Measurements from ENCODE around the gene SLC25A46.
"Not testable (repeated sequence)": the region's sequence is repeated elsewhere in the genome, so short reads cannot be mapped to it uniquely, and the experiment has no call there.

SLC25A46 gene

GRCh38 chr5:110753600-110753999, 14.8 kb downstream of the SLC25A46 start:
- H3K36me3 ChIP-seq (ENCODE audit: control insufficient read depth, insufficient read depth, low read length), result peaks cover 22% of the 10 kb centered on the region
- H3K4me1 ChIP-seq (ENCODE audit: control insufficient read depth, insufficient read depth, low read length, poor library complexity, severe bottlenecking), result peaks cover 10% of the 10 kb centered on the region
- no peaks in the 10 kb centered on the region for H3K9me3 ChIP-seq (ENCODE audit: control insufficient read depth, low read length)
- DNase-seq, result no peak
- no peaks in the 10 kb centered on the region for H3K27me3 ChIP-seq (replicated peaks; ENCODE audit: control insufficient read depth, insufficient read depth, low read length, poor library complexity, severe bottlenecking)
- no peak overlapping the region for H3K4me3 ChIP-seq (ENCODE audit: insufficient read depth, low read depth, low read length, poor library complexity, severe bottlenecking)
- no peak overlapping the region for H3K27ac ChIP-seq (ENCODE audit: insufficient read depth, low read length, poor library complexity, severe bottlenecking)

DNA sequence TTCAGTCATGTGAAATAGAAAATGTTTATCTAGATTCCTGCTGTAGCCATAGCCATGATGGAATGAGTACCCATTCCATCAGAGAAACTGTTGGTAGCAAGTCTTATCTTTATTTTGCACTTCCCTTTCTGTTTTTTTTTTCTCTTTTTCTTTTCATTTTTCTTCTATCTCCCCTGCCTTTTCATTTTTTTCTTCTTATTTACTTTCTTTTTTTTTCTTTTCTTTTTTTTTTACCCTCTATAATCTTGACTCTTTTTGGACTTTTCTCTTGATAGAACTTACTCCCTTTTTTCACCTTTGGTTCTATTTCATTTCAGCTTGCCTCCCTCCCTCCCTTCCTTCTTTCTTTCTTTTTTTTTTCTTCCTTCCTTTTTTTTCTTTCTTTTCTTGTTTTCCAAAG, 15.4 kb downstream of the SLC25A46 start:
- H3K9me3 ChIP-seq (ENCODE audit: control insufficient read depth, low read length), result no peaks in the 10 kb centered on the region
- no peak overlapping the region for H3K4me3 ChIP-seq (ENCODE audit: insufficient read depth, low read depth, low read length, poor library complexity, severe bottlenecking)
- H3K27ac ChIP-seq (ENCODE audit: insufficient read depth, low read length, poor library complexity, severe bottlenecking), result no peak overlapping the region
- peaks cover 10% of the 10 kb centered on the region for H3K4me1 ChIP-seq (ENCODE audit: control insufficient read depth, insufficient read depth, low read length, poor library complexity, severe bottlenecking)
- no peaks in the 10 kb centered on the region for H3K27me3 ChIP-seq (replicated peaks; ENCODE audit: control insufficient read depth, insufficient read depth, low read length, poor library complexity, severe bottlenecking)
- DNase-seq, result no peak
- peaks cover 21% of the 10 kb centered on the region for H3K36me3 ChIP-seq (ENCODE audit: control insufficient read depth, insufficient read depth, low read length)

DNA sequence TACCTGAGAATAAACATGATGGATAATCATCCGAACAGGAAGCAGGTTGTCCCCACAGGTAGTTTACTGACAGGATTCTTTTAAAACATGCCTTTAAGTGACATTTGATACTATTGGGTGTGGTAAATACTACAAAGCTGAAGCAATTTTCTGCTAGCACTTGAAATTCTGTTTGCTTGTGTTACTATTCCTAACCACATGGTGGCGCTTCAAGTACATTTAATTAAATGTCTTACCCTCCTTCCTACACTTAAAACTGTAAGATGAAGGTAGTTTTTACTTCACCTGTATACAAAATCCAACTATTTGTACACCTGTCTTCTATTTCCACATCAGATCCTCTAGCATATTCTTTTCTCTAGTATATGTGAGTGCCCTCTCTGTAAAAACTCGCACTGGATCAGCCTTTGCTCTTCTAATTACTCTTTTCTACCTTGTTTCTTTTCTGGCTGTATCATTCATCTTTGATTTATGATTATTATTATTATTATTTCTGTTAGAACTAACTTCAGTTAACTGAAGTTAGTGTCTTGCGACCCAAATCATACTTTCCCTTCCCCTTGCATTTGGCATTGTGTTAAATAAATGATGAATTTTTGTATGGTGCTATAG, 18.4 kb downstream of the SLC25A46 start:
- Histone ChIP-seq H3K4me3 (ENCODE audit: insufficient read depth, low read depth, low read length, poor library complexity, severe bottlenecking) (no peak overlapping the region), H3K36me3 (ENCODE audit: control insufficient read depth, insufficient read depth, low read length) (peaks cover 40% of the 10 kb centered on the region), H3K27ac (ENCODE audit: insufficient read depth, low read length, poor library complexity, severe bottlenecking) (no peak overlapping the region), H3K4me1 (ENCODE audit: control insufficient read depth, insufficient read depth, low read length, poor library complexity, severe bottlenecking) (peaks cover 7% of the 10 kb centered on the region), H3K9me3 (ENCODE audit: control insufficient read depth, low read length) (no peaks in the 10 kb centered on the region), H3K27me3 (replicated peaks; ENCODE audit: control insufficient read depth, insufficient read depth, low read length, poor library complexity, severe bottlenecking) (no peaks in the 10 kb centered on the region)
- DNase-seq, result no peak

GRCh38 chr5:110760158-110760557, 21.4 kb downstream of the SLC25A46 start:
- H3K27me3 ChIP-seq (replicated peaks; ENCODE audit: control insufficient read depth, insufficient read depth, low read length, poor library complexity, severe bottlenecking), result no peaks in the 10 kb centered on the region
- peaks cover 40% of the 10 kb centered on the region for H3K36me3 ChIP-seq (ENCODE audit: control insufficient read depth, insufficient read depth, low read length)
- no peaks in the 10 kb centered on the region for H3K9me3 ChIP-seq (ENCODE audit: control insufficient read depth, low read length)
- no peaks in the 10 kb centered on the region for H3K4me1 ChIP-seq (ENCODE audit: control insufficient read depth, insufficient read depth, low read length, poor library complexity, severe bottlenecking)
- H3K27ac ChIP-seq (ENCODE audit: insufficient read depth, low read length, poor library complexity, severe bottlenecking), result no peak overlapping the region
- H3K4me3 ChIP-seq (ENCODE audit: insufficient read depth, low read depth, low read length, poor library complexity, severe bottlenecking), result no peak overlapping the region
- DNase-seq, result no peak

DNA sequence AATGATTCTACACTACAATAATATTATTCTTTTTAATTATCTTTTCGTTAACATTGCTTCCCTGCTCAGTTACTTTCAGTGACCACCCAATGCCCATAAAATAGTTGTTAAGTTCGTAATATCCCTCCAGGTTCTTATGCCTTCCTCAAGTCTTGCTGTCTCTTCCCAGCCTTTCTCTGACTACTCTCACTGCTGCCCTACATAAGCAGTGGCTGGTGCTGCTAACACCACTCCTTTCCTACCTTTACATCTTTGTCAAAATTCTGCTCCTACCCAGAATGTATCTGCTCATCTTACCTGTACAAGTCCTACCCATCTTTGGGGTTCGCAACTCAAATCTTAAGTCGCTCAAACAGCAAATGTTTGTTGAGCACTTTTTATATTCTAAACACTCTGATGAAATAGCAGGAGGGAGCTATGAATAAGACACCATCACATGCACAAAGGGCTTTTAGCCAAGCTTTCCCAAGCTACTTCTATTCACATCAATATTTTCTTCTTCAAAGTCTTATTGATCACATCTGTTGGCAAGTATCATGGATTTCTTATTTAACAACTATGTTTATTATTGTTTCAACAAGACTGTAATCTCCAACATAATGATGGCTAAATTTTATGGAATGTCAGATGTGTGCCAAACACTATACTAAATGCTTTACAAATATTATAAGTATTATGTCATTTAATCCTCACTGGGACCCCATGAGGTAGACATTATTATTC, 29.5 kb downstream of the SLC25A46 start:
- Histone ChIP-seq H3K27me3 (replicated peaks; ENCODE audit: control insufficient read depth, insufficient read depth, low read length, poor library complexity, severe bottlenecking) (no peaks in the 10 kb centered on the region), H3K36me3 (ENCODE audit: control insufficient read depth, insufficient read depth, low read length) (no peaks in the 10 kb centered on the region), H3K4me1 (ENCODE audit: control insufficient read depth, insufficient read depth, low read length, poor library complexity, severe bottlenecking) (no peaks in the 10 kb centered on the region), H3K27ac (ENCODE audit: insufficient read depth, low read length, poor library complexity, severe bottlenecking) (no peak overlapping the region), H3K9me3 (ENCODE audit: control insufficient read depth, low read length) (no peaks in the 10 kb centered on the region), H3K4me3 (ENCODE audit: insufficient read depth, low read depth, low read length, poor library complexity, severe bottlenecking) (no peak overlapping the region)
- no peak for DNase-seq

DNA sequence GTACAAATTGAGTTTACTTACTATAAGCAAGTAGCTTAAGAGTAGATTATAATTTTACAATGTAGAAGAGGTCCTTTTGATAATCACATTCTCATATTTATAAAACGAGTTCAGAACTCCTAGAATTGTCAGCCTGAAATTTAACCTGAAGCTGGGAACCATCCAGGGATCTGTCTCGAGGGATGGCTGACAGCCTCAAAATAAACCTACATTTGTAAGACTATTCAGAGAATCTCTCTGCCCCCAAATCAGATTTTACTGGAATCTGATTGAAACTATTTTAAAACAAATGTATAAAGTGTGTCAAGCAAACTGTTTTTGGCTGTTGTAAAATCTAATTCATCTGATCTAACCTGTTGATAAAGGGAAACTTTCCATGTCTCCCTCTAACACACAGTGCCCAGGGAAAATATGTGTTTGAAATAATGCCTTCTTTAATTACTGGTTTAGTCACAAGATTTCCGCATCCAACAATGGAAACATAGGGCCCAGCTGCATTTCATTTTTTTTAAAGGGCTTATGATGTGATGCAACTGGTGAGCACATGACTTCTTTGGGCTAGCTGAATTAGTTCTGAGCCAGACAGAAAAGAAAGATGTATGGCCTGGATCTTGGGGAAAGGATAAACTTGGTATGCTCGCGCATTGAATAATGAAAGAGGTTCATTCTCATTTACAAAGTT, 30.3 kb downstream of the SLC25A46 start:
- Histone ChIP-seq H3K4me1 (ENCODE audit: control insufficient read depth, insufficient read depth, low read length, poor library complexity, severe bottlenecking) (no peaks in the 10 kb centered on the region), H3K4me3 (ENCODE audit: insufficient read depth, low read depth, low read length, poor library complexity, severe bottlenecking) (no peak overlapping the region), H3K27ac (ENCODE audit: insufficient read depth, low read length, poor library complexity, severe bottlenecking) (no peak overlapping the region), H3K9me3 (ENCODE audit: control insufficient read depth, low read length) (no peaks in the 10 kb centered on the region), H3K36me3 (ENCODE audit: control insufficient read depth, insufficient read depth, low read length) (no peaks in the 10 kb centered on the region), H3K27me3 (replicated peaks; ENCODE audit: control insufficient read depth, insufficient read depth, low read length, poor library complexity, severe bottlenecking) (no peaks in the 10 kb centered on the region)
- no peak for DNase-seq

DNA sequence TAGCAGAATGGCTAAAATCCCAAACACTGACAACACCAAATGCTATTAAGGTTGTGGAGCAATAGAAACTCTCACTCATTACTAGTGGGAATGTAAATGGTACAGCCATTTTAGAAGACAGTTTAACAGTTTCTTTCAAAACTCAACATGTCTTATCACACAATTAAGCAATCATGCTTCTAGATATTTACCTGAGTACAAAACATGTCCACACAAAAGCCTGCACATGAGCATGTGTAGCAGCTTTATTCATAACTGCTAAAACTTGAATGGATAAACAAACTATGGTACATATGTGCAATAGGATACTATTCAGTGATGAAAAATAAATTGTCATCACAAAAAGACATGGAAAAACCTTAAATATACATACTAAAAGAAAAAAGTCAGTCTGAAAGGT, 31.5 kb downstream of the SLC25A46 start:
- Histone ChIP-seq H3K9me3 (ENCODE audit: control insufficient read depth, low read length) (no peaks in the 10 kb centered on the region), H3K4me3 (ENCODE audit: insufficient read depth, low read depth, low read length, poor library complexity, severe bottlenecking) (no peak overlapping the region)

GRCh38 chr5:110784901-110785300, 46.1 kb downstream of the SLC25A46 start:
- no peak for DNase-seq
- no peaks in the 10 kb centered on the region for H3K9me3 ChIP-seq (ENCODE audit: control insufficient read depth, low read length)
- no peak overlapping the region for H3K4me3 ChIP-seq (ENCODE audit: insufficient read depth, low read depth, low read length, poor library complexity, severe bottlenecking)
- H3K4me1 ChIP-seq (ENCODE audit: control insufficient read depth, insufficient read depth, low read length, poor library complexity, severe bottlenecking), result no peaks in the 10 kb centered on the region
- H3K36me3 ChIP-seq (ENCODE audit: control insufficient read depth, insufficient read depth, low read length), result no peaks in the 10 kb centered on the region
- no peak overlapping the region for H3K27ac ChIP-seq (ENCODE audit: insufficient read depth, low read length, poor library complexity, severe bottlenecking)
- no peaks in the 10 kb centered on the region for H3K27me3 ChIP-seq (replicated peaks; ENCODE audit: control insufficient read depth, insufficient read depth, low read length, poor library complexity, severe bottlenecking)

More for the DNA sequence above, 31.5 kb downstream of the SLC25A46 start:
- Histone ChIP-seq H3K27ac (ENCODE audit: insufficient read depth, low read length, poor library complexity, severe bottlenecking) (no peak overlapping the region), H3K36me3 (ENCODE audit: control insufficient read depth, insufficient read depth, low read length) (no peaks in the 10 kb centered on the region), H3K4me1 (ENCODE audit: control insufficient read depth, insufficient read depth, low read length, poor library complexity, severe bottlenecking) (no peaks in the 10 kb centered on the region), H3K27me3 (replicated peaks; ENCODE audit: control insufficient read depth, insufficient read depth, low read length, poor library complexity, severe bottlenecking) (no peaks in the 10 kb centered on the region)
- DNase-seq, result no peak

DNA sequence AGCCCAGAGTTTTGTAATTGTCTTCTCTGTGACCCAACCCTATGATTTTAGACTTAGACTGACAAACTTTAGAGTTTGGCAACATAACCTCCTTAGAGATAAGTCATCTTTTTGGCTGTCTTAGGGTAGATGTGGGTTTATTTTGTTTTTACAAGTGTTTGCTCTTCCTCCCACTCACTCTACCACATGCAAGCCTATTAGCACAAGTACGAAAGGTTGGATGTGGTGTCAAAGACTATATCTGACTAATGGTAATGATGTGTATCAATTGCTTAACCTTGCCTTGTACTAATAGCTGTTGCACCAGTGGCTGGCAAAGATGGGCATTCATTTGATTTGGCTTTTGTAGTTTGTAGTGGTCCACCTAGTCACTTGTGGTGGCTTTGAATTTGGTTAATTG, 46.5 kb downstream of the SLC25A46 start:
- Histone ChIP-seq H3K9me3 (ENCODE audit: control insufficient read depth, low read length) (no peaks in the 10 kb centered on the region), H3K4me1 (ENCODE audit: control insufficient read depth, insufficient read depth, low read length, poor library complexity, severe bottlenecking) (no peaks in the 10 kb centered on the region), H3K4me3 (ENCODE audit: insufficient read depth, low read depth, low read length, poor library complexity, severe bottlenecking) (no peak overlapping the region), H3K36me3 (ENCODE audit: control insufficient read depth, insufficient read depth, low read length) (no peaks in the 10 kb centered on the region), H3K27me3 (replicated peaks; ENCODE audit: control insufficient read depth, insufficient read depth, low read length, poor library complexity, severe bottlenecking) (no peaks in the 10 kb centered on the region), H3K27ac (ENCODE audit: insufficient read depth, low read length, poor library complexity, severe bottlenecking) (no peak overlapping the region)
- DNase-seq, result no peak

DNA sequence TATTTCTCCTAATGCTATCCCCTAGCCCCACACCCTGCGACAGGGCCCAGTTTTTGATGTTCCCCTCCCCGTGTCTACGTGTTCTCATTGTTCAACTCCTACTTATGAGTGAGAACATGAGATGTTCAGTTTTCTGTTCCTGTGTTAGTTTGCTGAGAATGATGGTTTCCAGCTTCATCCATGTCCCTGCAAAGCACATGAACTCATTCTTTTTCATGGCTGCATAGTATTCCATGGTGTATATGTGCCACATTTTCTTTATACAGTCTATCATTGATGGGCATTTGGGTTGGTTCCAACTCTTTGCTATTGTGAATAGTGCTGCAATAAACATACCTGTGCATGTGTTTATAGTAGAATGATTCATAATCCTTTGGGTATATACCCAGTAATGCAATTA, 49.2 kb downstream of the SLC25A46 start:
- not testable (repeated sequence) for H3K4me1 ChIP-seq (ENCODE audit: control insufficient read depth, insufficient read depth, low read length, poor library complexity, severe bottlenecking); H3K4me3 ChIP-seq (ENCODE audit: insufficient read depth, low read depth, low read length, poor library complexity, severe bottlenecking); H3K36me3 ChIP-seq (ENCODE audit: control insufficient read depth, insufficient read depth, low read length); H3K27ac ChIP-seq (ENCODE audit: insufficient read depth, low read length, poor library complexity, severe bottlenecking); H3K9me3 ChIP-seq (ENCODE audit: control insufficient read depth, low read length); H3K27me3 ChIP-seq (replicated peaks; ENCODE audit: control insufficient read depth, insufficient read depth, low read length, poor library complexity, severe bottlenecking); DNase-seq
